Fibroblast of skin of scalp (primary cell): Measurements from ENCODE around the gene CAPN14.

ENCODE experiments used
- DNase-seq: peaks from one replicate; pipeline ENCODE4 v3.0.0-alpha.2; 2013

CAPN14 gene

DNA sequence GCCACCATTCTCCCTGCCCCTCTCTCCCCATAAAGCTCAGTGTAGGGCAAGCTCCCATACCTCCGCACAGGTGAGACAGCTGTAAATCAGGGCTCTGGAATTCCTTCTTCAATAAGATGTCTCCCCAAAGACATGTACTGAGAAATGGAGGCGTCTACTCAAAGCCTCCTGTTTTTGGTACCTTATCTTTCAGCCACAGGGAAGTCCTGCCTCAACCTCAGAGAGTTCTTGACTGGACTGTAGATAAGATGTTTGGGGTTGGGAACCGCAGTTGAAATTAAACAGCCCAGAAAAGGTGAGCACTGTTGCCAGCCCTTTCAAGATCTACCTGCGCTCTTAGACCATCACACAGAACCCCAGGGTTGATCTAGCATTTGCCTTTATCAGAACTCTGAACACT, 77.6 kb downstream of the CAPN14 start:
- no peak for DNase-seq

DNA sequence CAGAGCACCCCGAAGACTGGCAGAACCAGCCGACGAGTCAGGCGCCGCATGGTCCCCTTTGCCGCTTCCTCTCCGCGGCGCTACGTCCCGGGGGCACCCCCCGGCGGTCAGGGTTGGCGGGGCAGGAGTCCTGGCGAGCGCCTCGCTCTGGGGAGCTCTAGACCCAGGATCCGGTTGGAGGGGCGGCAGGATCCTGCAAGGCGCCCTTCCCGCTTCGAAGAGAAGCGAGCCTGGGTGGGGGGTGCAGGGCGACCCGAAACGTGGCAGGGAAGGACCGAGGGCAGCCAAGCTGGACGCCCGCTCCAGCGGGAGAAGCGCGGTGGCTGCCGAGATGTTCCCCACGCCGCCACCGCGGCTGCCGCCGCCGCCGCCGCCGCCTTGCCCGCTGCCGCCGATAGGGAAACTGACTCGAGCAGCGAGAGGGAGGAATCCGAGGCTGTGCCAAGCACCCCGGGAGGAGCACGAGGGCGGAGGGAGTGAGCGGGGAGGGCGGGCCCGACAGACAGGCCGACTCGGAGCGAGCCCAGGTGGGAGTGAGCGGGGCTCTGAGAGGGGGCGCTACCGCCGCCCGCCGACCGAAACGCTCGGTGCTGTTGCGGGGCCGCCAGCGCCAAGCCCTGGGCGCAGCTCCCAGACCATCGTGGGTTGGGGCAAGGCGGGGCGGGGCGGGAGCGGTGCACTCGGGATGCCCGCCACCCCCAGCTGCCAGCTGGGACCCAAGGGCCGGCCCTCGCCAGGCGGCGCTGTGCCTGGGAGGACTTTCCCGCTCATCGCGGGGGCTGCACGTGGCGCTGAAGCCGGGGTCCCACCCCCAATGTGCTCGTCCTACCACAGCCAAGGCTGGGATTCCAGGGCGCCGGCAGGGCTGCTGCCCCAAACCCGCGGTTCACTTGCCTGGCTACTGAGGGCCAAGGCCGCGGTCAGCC, 79.0 kb downstream of the CAPN14 start, which contains the start of gene GALNT14:
TSS of gene GALNT14 (minus strand) at position 404 of the 926 bp plus-strand sequence. CDS start at position 50, 354 bp downstream.
- DNase-seq = peak; percentile 67

DNA sequence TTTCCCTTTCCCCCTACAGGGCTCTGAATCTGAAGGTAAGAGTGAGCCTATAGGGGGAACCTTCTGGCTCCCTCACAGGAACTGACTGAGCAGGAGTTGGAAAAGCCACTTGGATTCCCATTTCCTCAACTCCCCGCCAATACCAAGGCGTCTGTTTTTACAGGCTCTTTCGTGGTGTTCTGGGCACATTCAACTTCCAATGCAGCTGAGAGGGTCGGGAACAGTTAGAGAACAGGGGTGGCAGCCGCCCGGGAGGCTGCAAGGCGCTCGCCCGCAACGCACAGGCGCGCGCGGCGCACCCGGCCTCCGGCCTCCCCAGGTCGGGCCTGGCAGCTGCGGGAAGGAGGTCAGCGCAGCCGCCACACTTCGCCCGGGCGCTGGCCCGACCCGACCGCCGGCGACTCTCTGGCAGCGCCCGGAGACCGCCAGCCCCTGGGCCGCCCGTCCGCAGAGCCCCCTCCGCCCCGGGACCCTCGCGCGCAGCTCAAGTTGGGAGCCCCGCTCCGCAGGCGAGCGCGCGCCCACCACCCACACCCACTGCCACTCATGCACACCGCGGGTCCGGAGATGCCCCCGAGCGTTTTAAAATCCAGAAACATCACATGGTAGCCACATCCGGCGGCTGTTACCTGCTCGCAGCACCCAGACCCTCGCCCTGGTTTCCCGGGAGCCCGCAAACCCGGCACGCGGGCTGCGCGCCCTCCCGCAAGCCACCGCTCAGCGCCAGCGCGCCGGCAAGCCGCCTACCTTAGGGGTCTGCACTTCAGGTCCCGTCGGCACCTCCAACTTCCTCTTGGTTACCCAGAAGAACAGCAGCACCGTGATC, 79.9 kb downstream of the CAPN14 start:
- peak; percentile 23 for DNase-seq

DNA sequence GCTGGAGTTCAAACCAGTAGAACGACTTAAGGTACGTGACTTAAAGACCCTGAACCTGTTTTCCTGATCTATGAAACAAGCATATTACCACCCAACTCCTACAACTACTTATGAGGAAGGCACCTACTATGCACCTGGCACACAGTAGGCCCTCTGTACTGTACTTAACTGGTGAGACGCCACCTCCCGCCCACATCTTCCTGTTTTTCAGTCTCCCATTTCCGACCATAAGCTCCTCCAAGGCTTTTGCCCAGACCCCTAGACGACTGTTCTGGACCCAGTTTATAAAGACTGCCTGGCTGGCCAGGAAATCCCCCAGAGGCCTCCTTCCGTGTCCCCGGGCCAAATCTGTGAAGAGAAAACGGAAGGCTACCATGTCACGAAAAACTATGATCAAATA, 80.6 kb downstream of the CAPN14 start:
- DNase-seq = no peak

DNA sequence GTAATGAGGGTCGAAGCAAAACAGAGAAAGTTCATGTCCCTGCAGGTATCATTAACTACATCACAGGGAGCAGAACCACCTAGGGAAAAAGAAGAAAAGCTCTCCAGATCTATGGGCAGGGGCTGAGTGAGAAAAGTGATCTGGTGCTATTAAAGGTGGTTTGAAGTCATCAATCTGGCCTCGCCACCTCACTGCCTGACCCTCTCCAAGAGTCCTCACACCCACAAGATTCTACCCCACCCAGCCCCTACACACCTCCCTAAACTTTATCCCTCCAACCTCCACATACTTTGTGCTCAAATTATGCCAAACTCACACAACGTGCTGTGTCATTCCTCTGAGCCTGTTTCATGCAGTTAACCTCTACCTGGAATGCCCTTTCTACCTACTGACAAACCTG, 81.3 kb downstream of the CAPN14 start:
- DNase-seq = no peak

DNA sequence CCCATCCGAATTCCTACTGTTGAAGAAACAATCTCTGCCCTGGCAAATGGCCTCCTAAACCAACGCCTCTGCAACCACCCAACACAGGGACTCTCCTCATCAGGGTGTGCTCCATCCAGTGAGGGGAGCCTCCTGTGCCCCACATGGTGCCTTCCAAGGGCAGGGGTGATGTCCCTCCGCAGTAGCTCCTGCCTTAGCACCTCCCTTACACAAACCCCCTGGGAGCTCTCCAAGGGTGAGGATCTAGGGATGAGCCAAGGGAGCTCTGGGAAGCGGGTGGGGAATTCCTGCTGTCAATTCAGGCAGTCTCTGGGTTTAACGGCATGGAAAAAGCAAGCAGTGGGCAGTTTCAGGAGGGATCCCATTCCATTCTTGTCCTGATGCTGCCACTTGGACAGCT, 82.8 kb downstream of the CAPN14 start:
- DNase-seq = no peak

DNA sequence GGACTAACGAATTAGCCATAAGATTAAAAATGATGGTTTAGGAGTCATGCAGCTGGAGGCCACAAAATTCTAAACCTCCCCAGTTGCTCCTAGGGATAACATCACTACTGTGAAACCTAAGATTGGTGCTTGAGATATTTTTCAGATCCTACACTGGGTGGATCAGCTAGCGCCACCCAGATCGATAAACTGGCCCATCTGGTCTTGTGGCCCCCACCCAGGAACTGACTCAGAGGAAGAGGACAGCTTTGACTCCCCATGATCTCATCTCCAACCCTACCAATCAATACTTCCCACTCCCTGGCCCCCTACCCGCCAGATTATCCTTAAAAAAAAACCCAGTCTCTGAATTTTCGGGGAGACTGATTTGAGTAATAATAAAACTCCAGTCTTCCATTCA, 84.5 kb downstream of the CAPN14 start:
- DNase-seq = no peak

DNA sequence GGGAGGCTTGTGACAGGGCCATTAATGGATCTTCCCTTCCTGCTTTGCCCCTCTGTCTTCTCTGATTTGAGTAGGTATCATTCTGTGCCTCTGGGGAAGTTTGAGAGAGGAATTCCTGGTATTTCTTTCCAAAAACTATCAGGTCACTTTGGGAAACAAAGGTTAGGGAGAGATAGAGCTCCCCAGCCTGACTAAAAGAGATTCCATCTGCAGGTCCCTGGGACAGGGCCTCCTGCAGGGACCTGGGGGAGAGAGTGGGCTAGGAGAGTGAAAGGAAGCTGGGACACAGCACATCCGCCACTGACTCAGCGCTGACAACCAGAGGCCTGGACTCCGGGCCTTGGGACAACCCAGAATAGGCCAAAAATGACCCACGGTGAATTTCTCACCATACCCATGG, 85.4 kb downstream of the CAPN14 start:
- DNase-seq = no peak

DNA sequence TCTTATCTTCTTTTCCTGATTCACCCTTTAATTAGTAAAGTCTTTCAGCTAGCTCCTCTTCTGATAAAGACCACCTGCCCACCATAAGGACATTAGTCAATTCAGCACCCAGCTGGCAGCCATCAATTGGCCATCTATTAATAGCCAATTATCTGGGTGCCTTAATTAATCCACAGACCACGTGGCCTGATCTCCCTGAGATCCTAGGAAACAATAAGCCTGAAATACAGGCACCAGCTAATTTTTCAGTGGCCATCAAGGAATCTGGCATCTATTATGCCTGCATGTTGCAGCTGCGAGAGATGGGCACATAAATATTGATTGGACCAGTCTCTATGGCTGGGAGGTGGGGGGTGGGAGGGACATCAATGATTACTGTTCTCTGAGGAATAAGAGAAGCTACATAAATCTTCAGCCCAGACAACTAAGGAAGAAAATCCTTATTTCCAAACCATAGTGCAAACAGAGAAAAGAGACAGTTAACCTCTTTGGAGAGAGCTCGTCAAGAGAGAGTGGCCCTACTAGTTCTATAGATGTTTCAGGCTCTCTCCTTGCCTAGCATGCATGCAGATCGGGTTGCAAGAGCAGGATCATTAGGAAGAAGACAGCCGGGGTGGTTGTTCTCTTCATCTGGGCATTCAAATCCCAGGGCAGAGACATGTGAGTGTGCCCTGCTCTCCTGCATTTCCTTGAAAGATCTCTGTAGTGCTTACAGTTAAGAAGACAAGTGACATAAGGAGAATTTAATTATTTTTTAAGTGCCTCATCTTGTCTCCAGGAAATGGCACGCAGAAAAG, 87.7 kb downstream of the CAPN14 start:
- no peak for DNase-seq

DNA sequence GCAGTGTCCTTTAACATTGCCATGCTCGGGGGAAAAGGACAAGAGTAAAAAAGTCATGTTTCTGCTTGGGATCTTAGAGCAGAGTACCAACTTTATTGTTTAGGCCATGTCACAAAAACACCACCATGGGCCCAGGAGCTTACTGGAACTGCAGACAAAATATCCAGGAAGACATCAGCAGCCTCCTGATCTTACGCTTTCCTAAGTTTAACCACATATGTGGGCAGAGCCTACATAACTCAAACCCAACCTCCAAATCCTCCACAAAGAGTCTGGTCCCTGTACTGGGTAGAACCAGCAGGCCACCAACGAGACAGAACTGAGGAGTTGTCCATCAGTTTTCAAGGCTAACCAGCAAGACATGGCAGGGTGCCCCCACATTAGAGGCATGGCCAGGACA, 89.4 kb downstream of the CAPN14 start:
- DNase-seq = no peak

DNA sequence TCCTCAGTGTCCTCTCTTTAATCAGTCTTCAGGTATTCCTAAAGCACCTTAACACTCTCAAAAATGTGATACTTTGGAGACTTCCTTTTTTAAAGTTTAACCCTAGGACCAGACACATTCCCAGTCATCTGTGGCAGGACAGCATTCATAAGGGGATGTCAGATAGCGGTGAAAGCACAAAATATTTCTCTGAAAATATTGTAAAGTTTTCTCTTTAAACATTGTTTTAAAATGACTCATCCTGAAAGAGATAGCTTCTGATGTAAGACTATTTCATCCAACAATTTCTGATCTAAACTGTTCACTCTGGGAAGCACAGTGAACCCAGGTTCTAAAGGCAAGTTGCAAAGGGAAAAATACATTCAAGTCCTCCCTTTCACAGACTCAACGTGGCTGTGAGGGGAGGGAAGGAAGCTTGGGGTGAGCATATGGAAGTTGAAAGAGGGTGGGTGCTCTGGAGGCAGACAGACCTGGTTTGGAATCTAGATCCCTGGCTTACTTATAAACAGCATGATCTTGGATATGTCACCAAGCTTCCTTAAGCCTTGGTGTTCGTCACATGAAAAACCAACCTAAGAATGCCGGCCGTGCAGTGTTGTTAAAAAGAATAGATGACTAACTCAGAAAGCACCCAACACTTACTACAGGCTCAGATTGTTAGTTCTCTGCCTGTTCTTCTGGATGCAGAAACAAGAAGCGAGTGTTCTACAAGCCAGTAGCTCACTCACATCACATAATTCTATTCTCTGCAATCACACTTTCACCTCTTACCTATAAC, 91.2 kb downstream of the CAPN14 start:
- peak; percentile 54 for DNase-seq

DNA sequence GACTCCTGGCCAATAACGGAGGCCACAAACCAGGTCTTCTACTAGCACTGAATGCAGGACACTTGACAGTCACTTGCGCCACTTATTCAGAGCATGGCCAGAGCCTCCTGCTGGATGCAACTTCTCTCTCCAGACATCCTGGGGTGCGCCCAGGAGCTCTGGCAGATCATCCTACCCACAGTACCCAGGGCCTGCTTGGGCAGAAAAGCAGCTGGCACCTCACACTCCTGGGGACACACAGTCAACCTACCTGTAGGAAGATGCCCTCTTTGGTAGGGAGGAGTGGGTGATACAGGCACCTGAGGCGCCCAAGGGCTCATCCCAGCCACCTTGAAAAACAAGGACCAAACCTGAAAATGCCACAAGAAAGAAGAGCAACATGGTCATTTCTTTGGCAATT, 92.4 kb downstream of the CAPN14 start:
- DNase-seq = no peak
